Caco-2 (cell line): ENCODE results near the gene RPRD1A. TPM values are rescaled to one million over a fixed set of nuclear protein-coding genes. Genes with fewer than 3 reads are reported as not detected.

Source experiments
- BruUV-seq: library from RNA; stranded (reverse); fragments of 400-500 nt; replicated peaks from 2 replicates; lab custom pipeline; 2021; lab: Mats Ljungman, UMichigan
- CTCF ChIA-PET: fragments of 300-600 bp; sonication (Branson Sonifier 250); formaldehyde crosslinking; loops from one replicate; lab custom pipeline; 2022; ENCODE audit warnings: antibody characterized with exemption; lab: Charles Lee
- POLR2A ChIA-PET: fragments of 300-600 bp; sonication (Branson Sonifier 250); formaldehyde crosslinking; loops from one replicate; lab custom pipeline; 2022; ENCODE audit warnings: antibody characterized with exemption; lab: Charles Lee
- DNase-seq, 2 experiments: peaks; one replicate each; pipeline versions ENCODE4 v3.0.0 to v3.0.0-alpha.2; 2020 to 2022
- H3K27me3 ChIP-seq: replicated peaks from 2 replicates; pipeline ENCODE4 v1.6.0; 2011; ENCODE audit warnings: low read length; ENCODE audit not compliant: control insufficient read depth, insufficient read depth
- H3K36me3 ChIP-seq: 2 replicates; pipeline ENCODE4 v1.5.1; 2011; ENCODE audit warnings: low read length; ENCODE audit not compliant: control insufficient read depth, insufficient read depth
- H3K4me1 ChIP-seq: fragments of 250-450 bp; sonication (Bioruptor Pico); 2 replicates; pipeline ENCODE4 v1.5.1; 2020; ENCODE audit warnings: mild to moderate bottlenecking
- H3K4me3 ChIP-seq: 2 replicates; pipeline ENCODE4 v1.5.1; 2011; ENCODE audit warnings: low read depth, mild to moderate bottlenecking, control low read depth, low read length
- H3K9me3 ChIP-seq: fragments of 250-450 bp; sonication (Bioruptor Pico); 2 replicates; pipeline ENCODE4 v1.5.1; 2020; ENCODE audit warnings: mild to moderate bottlenecking, moderate library complexity
- H3K27ac Mint-ChIP-seq: one replicate; pipeline ENCODE4 v1.8.0; 2022; ENCODE audit warnings: mixed read lengths; ENCODE audit not compliant: unreplicated experiment
- H3K27me3 Mint-ChIP-seq: one replicate; pipeline ENCODE4 v1.8.0; 2022; ENCODE audit warnings: mixed read lengths; ENCODE audit not compliant: insufficient read depth, unreplicated experiment
- H3K36me3 Mint-ChIP-seq: one replicate; pipeline ENCODE4 v1.8.0; 2022; ENCODE audit warnings: mild to moderate bottlenecking, mixed read lengths; ENCODE audit not compliant: insufficient read depth, unreplicated experiment
- H3K4me1 Mint-ChIP-seq: one replicate; pipeline ENCODE4 v1.8.0; 2022; ENCODE audit warnings: low read depth, mixed read lengths; ENCODE audit not compliant: unreplicated experiment
- H3K4me3 Mint-ChIP-seq: one replicate; pipeline ENCODE4 v1.8.0; 2022; ENCODE audit warnings: mild to moderate bottlenecking, moderate library complexity, mixed read lengths; ENCODE audit not compliant: unreplicated experiment
- H3K9me3 Mint-ChIP-seq: one replicate; pipeline ENCODE4 v1.8.0; 2022; ENCODE audit warnings: mixed read lengths; ENCODE audit not compliant: unreplicated experiment
- CTCF ChIP-seq, 2 experiments: fragments of 200-600 bp in 1 of 2; IDR thresholded peaks; 1 replicate in 1 of 2; 2 replicates in 1 of 2; pipeline versions ENCODE4 v1.5.1 to v1.8.0; 2011 to 2022; ENCODE audit warnings: antibody characterized with exemption in 1 of 2, control low read depth in 1 of 2, inconsistent platforms in 1 of 2, low read depth in 1 of 2, low read length in 1 of 2, mild to moderate bottlenecking in 1 of 2, moderate library complexity in 1 of 2; ENCODE audit not compliant: insufficient read depth in 1 of 2, severe bottlenecking in 1 of 2, unreplicated experiment in 1 of 2
- intact Hi-C: fragments of 100-400 bp; cut with micrococcal nuclease; formaldehyde crosslinking; loops from one replicate; pipeline ENCODE4 v1.10.0; 2022; ENCODE audit not compliant: unreplicated experiment
- total RNA-seq: library from RNA; stranded (reverse); gene quantifications from 2 replicates; pipeline ENCODE4 v1.2.3, GENCODE V29; 2022

RPRD1A gene
- total RNA-seq, 1 experiment from 2014 or later = 18.9 TPM

- ChIA-PET POLR2A (no interaction called here), CTCF (interaction anchor here (0.6 kb wide), 1 partner anchor 290 kb away, joined by 3 read pairs; no protein-coding TSS in a partner anchor)
- Mint-ChIP-seq H3K4me1 (no peaks in the 10 kb centered on the region), H3K27me3 (no peaks in the 10 kb centered on the region), H3K9me3 (no peaks in the 10 kb centered on the region), H3K27ac (no peak overlapping the region), H3K36me3 (no peaks in the 10 kb centered on the region), H3K4me3 (no peak overlapping the region)
- Histone ChIP-seq H3K9me3 (no peaks in the 10 kb centered on the region), H3K27me3 (no peaks in the 10 kb centered on the region), H3K4me1 (no peaks in the 10 kb centered on the region), H3K36me3 (no peaks in the 10 kb centered on the region), H3K4me3 (no peak overlapping the region)
- no peak for DNase-seq
- intact Hi-C loops = no loop called here
- no TSS peak for BruUV-seq
- TF ChIP-seq CTCF (IDR thresholded peaks at IDR 0.05; ENCODE audit: insufficient read depth in 1 of 2, low read depth in 1 of 2, low read length in 1 of 2, severe bottlenecking in 1 of 2, unreplicated experiment in 1 of 2) = no peak
Measured at GRCh38 chr18:36047521-36047920, 19.8 kb downstream of the RPRD1A start.

GRCh38 chr18:36046898-36047297 lies 20.5 kb downstream of the RPRD1A start:
- no peaks in the 10 kb centered on the region for H3K4me1 ChIP-seq

GRCh38 chr18:36045241-36045991 lies 21.9 kb downstream of the RPRD1A start:
- Histone ChIP-seq H3K4me1 (no peaks in the 10 kb centered on the region), H3K36me3 (no peaks in the 10 kb centered on the region), H3K4me3 (no peak overlapping the region), H3K9me3 (no peaks in the 10 kb centered on the region), H3K27me3 (no peaks in the 10 kb centered on the region)
- Mint-ChIP-seq H3K27me3 (no peaks in the 10 kb centered on the region), H3K27ac (no peak overlapping the region), H3K4me3 (no peak overlapping the region), H3K4me1 (no peaks in the 10 kb centered on the region), H3K9me3 (no peaks in the 10 kb centered on the region), H3K36me3 (no peaks in the 10 kb centered on the region)
- BruUV-seq = no TSS peak
- no peak for TF ChIP-seq CTCF (IDR thresholded peaks at IDR 0.05; ENCODE audit: insufficient read depth in 1 of 2, low read depth in 1 of 2, low read length in 1 of 2, severe bottlenecking in 1 of 2, unreplicated experiment in 1 of 2)
- POLR2A ChIA-PET = no interaction called here
- DNase-seq = no peak
- intact Hi-C loops = no loop called here
- CTCF ChIA-PET = no interaction called here

More at GRCh38 chr18:36046898-36047297, 20.5 kb downstream of the RPRD1A start:
- Mint-ChIP-seq H3K36me3 (no peaks in the 10 kb centered on the region), H3K9me3 (no peaks in the 10 kb centered on the region), H3K4me1 (no peaks in the 10 kb centered on the region), H3K27me3 (no peaks in the 10 kb centered on the region), H3K4me3 (no peak overlapping the region), H3K27ac (no peak overlapping the region)
- H3K4me3 ChIP-seq = no peak overlapping the region
- H3K27me3 ChIP-seq = no peaks in the 10 kb centered on the region
- BruUV-seq = no TSS peak
- CTCF ChIA-PET = no interaction called here
- POLR2A ChIA-PET = no interaction called here
- DNase-seq = no peak
- intact Hi-C loops = no loop called here
- TF ChIP-seq CTCF (IDR thresholded peaks at IDR 0.05; ENCODE audit: insufficient read depth in 1 of 2, low read depth in 1 of 2, low read length in 1 of 2, severe bottlenecking in 1 of 2, unreplicated experiment in 1 of 2) = no peak
- H3K9me3 ChIP-seq = no peaks in the 10 kb centered on the region
- H3K36me3 ChIP-seq = no peaks in the 10 kb centered on the region
